A673 (cell line): Measurements from ENCODE around the gene PPP2R2D. TPM values are rescaled to one million over a fixed set of nuclear protein-coding genes. Genes with fewer than 3 reads are reported as not detected.
A peak's percentile ranks its signal among the peaks of the same experiment; 100 is the strongest.

Experiments
- BruUV-seq: library from RNA; stranded (reverse); fragments of 400-500 nt; replicated peaks from 2 replicates; lab custom pipeline; 2021; lab: Mats Ljungman, UMichigan
- CTCF ChIA-PET: fragments of 300-600 bp; sonication (Branson Sonifier 250); formaldehyde crosslinking; loops from one replicate; lab custom pipeline; 2022; ENCODE audit warnings: antibody characterized with exemption; lab: Charles Lee
- POLR2A ChIA-PET: fragments of 300-600 bp; sonication (Branson Sonifier 250); formaldehyde crosslinking; loops from one replicate; lab custom pipeline; 2022; ENCODE audit warnings: antibody characterized with exemption; ENCODE audit not compliant: low non-redundant PET; lab: Charles Lee
- DNase-seq: peaks from one replicate; pipeline ENCODE4 v3.0.0-alpha.2; 2015; ENCODE audit warnings: low spot score
- H3K27ac ChIP-seq: fragments of 200-600 bp; sonication (generic); 2 replicates; pipeline ENCODE4 v1.5.1; 2016; ENCODE audit warnings: mixed run types, low read depth, mild to moderate bottlenecking, mixed read lengths, antibody characterized with exemption, low read length; ENCODE audit not compliant: poor library complexity, severe bottlenecking
- H3K27me3 ChIP-seq: fragments of 200-600 bp; sonication (generic); replicated peaks from 2 replicates; pipeline ENCODE4 v1.6.1; 2017; ENCODE audit warnings: mixed run types, low read depth, mild to moderate bottlenecking, mixed read lengths, antibody characterized with exemption, low read length; ENCODE audit not compliant: insufficient read depth, poor library complexity
- H3K36me3 ChIP-seq: fragments of 200-600 bp; sonication (generic); 2 replicates; pipeline ENCODE4 v1.6.1; 2016; ENCODE audit warnings: mixed run types, mild to moderate bottlenecking, mixed read lengths, antibody characterized with exemption, low read length; ENCODE audit not compliant: insufficient read depth, poor library complexity, severe bottlenecking
- H3K4me1 ChIP-seq: fragments of 200-600 bp; sonication (generic); 2 replicates; pipeline ENCODE4 v1.6.1; 2017; ENCODE audit warnings: mixed run types, mild to moderate bottlenecking, mixed read lengths, antibody characterized with exemption, low read length; ENCODE audit not compliant: insufficient read depth, poor library complexity, severe bottlenecking
- H3K4me3 ChIP-seq: fragments of 200-600 bp; sonication (generic); 2 replicates; pipeline ENCODE4 v1.5.1; 2016; ENCODE audit warnings: low read depth, mixed run types, mild to moderate bottlenecking, mixed read lengths, low read length; ENCODE audit not compliant: poor library complexity, severe bottlenecking
- H3K9me3 ChIP-seq: fragments of 200-600 bp; sonication (generic); 2 replicates; pipeline ENCODE4 v1.6.1; 2016; ENCODE audit warnings: mixed run types, low read depth, mild to moderate bottlenecking, mixed read lengths, antibody characterized with exemption, low read length; ENCODE audit not compliant: poor library complexity, severe bottlenecking
- CTCF ChIP-seq: fragments of 300-800, 200-600 bp; sonication (generic); conservative IDR thresholded peaks from 2 replicates; pipeline ENCODE4 v1.5.1; 2017; ENCODE audit warnings: low read depth, mild to moderate bottlenecking, antibody characterized with exemption, low read length, moderate library complexity, mixed read lengths
- EZH2 ChIP-seq: fragments of 200-600 bp; sonication (generic); IDR thresholded peaks from 2 replicates; pipeline ENCODE4 v1.6.1; 2017; ENCODE audit warnings: borderline replicate concordance, low read depth, mild to moderate bottlenecking, mixed read lengths, antibody characterized with exemption, low read length; ENCODE audit not compliant: poor library complexity, severe bottlenecking
- intact Hi-C: fragments of 100-400 bp; cut with micrococcal nuclease; formaldehyde crosslinking; loops from one replicate; pipeline ENCODE4 v1.10.0; 2022; ENCODE audit not compliant: unreplicated experiment
- total RNA-seq: library from RNA; stranded (reverse); gene quantifications from 2 replicates; pipeline ENCODE4 v1.2.3, GENCODE V29; 2021

Gene PPP2R2D
- total RNA-seq, 1 experiment from 2014 or later = 49.1 TPM

- Histone ChIP-seq H3K9me3 (no peaks in the 10 kb centered on the region), H3K36me3 (peaks cover 10% of the 10 kb centered on the region), H3K27me3 (no peaks in the 10 kb centered on the region), H3K4me1 (peaks cover 31% of the 10 kb centered on the region), H3K27ac (no peak overlapping the region), H3K4me3 (no peak overlapping the region)
- DNase-seq = no peak
- intact Hi-C loops = no loop called here
- POLR2A ChIA-PET = no interaction called here
- BruUV-seq = no TSS peak
- TF ChIP-seq EZH2 (no peak), CTCF (no peak)
- CTCF ChIA-PET = no interaction called here
Observed at GRCh38 chr10:131931981-131932380, 31.2 kb downstream of the PPP2R2D start.

GRCh38 chr10:131933016-131933695 lies 32.3 kb downstream of the PPP2R2D start:
- POLR2A ChIA-PET = no interaction called here
- Histone ChIP-seq H3K27me3 (no peaks in the 10 kb centered on the region), H3K27ac (peak overlapping the region; percentile 58), H3K4me3 (no peak overlapping the region), H3K36me3 (peaks cover 19% of the 10 kb centered on the region), H3K9me3 (no peaks in the 10 kb centered on the region), H3K4me1 (peaks cover 20% of the 10 kb centered on the region)
- peak; percentile 34 for DNase-seq
- BruUV-seq = no TSS peak
- TF ChIP-seq CTCF (no peak), EZH2 (no peak)
- intact Hi-C loops = no loop called here
- CTCF ChIA-PET = no interaction called here

GRCh38 chr10:131933696-131934086 lies 32.9 kb downstream of the PPP2R2D start:
- TF ChIP-seq CTCF (no peak), EZH2 (no peak)
- no peaks in the 10 kb centered on the region for H3K9me3 ChIP-seq
- intact Hi-C loops = no loop called here
- ChIA-PET CTCF (no interaction called here), POLR2A (no interaction called here)
- no peaks in the 10 kb centered on the region for H3K27me3 ChIP-seq
- peak overlapping the region; percentile 58 for H3K27ac ChIP-seq
- peaks cover 17% of the 10 kb centered on the region for H3K4me1 ChIP-seq
- H3K4me3 ChIP-seq = no peak overlapping the region
- H3K36me3 ChIP-seq = peaks cover 24% of the 10 kb centered on the region
- BruUV-seq = no TSS peak
- no peak for DNase-seq
